GM19193 (cell line): ENCODE measurements around the gene PNKD.
A peak's percentile ranks its signal among the peaks of the same experiment; 100 is the strongest.

Source experiments
- POLR2A ChIP-seq: IDR thresholded peaks from 4 replicates; pipeline ENCODE4 v1.6.1; 2011; ENCODE audit not compliant: insufficient read depth, insufficient read length; ENCODE audit errors: extremely low read depth

The PNKD gene

DNA sequence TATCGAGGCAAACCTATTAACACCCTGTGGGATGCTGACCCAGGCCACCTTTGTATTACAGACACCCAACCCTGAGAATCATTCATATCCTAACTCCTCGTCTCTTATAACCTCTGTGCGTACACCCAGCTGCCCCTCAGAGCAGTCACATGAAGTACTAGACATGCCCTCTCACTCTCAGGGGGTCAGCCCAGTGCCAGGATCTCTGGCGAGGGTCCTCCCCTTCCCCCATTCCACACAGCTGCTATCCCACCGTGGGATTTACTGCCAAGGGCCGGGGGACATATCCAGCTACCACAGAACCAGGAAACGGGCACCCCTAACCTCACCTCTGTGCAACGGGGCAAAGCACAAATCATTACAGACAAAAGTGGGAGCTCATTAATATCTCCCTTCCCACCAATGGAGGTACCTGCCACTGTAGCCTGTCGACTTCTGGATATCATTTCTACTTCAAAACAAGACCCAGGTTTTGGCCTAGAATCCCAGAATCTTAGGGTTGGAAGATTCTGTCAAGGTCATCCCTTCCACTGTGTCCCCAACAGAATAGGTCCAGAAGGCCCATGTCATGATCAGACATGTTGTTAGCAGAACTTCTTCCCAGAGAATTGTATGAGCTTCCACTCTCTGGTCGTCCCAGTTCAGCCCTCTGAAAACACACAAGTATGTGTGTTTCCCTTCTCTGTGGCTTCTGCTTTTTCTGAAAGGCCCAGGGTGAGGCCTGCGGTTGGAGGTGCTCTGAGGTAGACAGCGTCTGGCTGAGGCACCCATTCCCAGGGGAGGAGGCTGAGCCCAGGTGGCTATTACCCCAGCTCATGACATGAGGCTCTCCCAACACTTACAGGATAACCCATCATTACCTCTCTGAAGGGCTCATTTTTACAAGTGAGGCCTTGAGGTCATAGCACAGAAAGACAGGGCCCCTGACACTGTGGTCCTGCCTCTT lies 20.3 kb downstream of the PNKD start:
- TF ChIP-seq POLR2A: no peak

DNA sequence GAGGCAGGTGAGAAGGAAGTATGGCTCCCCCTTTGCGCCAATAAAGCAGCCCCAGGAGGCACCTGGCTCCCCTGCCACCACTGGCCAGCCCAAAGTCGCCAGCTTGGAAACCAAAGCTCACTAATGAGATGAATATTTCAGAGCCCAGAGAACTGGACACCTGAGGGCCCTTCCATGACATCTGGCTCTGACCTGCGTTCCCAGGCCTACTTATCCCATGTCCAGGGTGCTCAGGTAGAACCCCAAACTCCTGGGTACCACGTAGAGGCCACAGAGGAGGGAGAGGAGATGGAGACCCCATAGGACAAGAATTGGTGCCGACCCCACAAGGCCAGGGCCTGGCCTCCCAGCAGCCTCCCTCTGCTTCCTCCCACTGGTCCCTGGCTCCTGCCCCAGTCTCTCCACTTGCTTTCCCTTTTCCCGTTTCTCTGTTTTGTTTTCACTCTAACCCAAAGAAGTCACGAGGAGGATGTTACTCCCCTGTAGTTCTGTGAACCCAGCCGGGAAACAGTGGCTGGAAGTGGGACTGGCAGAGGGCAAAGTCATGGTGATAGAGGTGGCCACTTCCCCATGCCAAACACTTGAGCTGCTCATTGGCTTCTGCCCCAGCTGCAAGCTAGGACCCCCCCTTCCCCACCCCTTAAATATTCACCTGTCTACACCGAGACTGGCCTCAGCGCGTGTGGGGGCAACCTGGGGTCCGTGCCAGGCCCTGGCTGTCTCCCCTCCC lies 21.2 kb downstream of the PNKD start:
- no peak for TF ChIP-seq POLR2A

DNA sequence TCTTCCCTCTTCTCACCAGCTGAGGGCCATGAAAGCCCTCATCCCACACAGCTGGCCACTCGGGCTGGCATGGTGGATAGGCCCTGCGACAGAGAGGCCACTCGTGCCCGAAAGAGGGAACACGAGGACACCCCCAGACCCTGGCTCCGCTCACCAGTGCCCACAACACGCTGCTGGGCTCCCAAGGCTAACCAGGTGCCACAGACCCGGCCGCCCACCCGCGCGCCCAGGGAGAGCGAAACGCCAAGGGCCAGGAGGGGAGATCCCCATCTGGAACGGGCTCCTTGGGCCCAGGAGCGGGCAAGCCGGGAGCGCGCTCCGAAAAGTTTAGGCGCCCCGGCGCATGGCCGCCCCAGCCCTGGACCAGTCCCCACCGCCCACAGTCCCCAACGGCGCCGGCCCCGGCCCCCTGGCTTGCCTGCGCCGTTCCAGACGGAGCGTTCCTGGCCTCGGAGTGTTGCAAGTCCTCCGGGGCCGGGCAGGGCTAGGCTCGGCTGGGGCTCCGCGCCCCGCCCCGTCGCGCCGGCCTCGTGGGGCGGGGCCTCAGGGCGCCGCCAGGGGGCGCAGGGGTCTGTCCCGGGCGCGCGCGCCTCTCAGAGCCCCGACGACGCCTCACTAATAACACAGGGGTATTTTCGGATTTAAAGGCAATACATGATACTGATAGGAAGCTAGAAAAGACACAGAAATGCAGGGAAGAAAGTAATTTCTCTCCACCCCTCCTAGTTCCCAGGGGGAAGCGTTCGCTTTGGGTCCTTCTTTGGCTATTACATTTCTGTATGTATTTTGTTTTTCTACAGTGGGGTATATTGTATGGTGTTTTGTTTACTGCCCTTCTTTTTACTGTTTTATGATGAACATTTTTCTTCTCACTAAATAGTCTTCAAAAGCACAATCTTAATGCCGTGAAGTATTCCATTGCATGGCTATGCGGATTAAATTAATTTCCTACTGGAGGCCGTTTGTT lies 22.0 kb downstream of the PNKD start, which contains the start of gene TMBIM1:
Gene TMBIM1 (minus strand): TSS at position 456 of the 967 bp plus-strand sequence. CDS start 10,362 bp downstream, outside the sequence.
- peak; percentile 46 for TF ChIP-seq POLR2A

DNA sequence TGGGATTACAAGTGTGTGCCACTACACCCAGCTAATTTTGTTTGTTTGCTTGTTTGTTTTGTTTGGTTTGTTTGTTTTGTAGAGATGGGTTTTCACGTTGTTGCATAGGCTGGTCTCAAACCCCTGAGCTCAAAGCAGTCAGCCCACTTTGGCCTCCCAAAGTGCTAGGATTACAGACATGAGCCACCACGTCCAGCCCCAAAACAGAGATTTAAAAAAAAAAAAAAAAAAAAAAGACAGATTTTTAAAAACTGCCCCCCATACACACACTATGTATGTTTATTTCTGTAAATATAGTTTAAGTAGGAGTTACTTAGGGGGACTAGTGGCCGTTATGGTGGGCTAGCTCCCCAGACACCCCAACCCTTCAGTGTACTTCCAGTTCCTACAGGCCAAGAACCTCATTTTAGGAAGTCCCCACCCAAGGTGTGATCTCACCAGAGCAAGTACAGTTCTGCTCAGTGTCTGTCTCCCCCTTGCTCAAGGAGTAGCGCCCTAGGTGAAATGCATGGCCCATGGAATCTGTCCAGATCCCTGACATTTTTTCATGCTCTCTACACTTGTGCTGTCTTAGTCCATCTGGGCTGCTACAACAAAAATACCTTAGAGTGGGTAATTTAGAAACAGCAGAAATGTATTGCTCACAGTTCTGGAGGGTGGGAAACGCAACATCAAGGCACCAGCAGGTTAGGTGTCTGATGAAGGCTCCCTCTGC lies 23.6 kb downstream of the PNKD start:
- TF ChIP-seq POLR2A: no peak

DNA sequence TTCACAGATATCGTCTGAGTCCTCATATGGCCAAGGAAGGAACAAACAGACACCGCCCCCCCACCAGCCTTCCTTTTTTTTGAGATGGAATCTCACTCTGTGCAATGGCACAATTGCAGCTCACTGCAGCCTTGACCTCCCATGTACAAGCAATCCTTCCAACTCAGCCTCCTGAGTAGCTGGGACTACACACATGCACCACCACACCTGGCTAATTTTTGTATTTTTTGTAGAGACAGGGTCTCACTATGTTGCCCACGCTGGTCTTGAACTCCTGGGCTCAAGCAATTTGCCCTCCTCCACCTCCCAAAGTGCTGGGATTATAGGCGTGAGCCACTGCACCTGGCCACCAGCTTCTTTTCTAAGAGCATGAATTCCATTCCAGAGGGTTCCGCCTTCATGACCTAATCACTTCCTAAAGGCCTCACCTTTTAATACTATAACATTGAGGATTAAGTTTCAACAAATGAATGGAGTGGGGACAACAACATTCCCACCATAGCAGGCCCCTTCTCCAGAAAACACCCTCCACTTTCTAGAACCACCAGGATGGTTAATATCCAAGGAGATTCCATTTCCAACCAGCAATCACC lies 24.2 kb downstream of the PNKD start:
- TF ChIP-seq POLR2A: no peak

DNA sequence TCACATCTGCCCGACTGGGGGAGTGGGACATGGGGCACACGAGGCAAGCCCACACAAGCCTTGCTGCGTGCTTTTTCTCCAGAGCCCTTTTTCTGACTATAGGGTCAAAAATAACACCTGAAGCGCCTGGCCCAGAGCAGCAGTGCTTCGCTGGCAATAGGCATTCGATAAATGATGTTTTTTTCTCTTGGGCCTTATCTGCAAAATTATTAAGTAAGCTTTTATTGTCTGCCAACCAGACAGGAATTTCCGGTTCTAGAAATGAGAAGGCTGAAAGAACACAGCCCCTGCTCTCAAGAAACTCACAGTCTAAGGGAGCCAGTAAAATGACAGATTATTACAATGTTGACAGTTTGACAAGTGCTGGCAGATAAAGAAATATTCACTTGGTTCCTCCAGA lies 24.7 kb downstream of the PNKD start:
- TF ChIP-seq POLR2A: no peak

DNA sequence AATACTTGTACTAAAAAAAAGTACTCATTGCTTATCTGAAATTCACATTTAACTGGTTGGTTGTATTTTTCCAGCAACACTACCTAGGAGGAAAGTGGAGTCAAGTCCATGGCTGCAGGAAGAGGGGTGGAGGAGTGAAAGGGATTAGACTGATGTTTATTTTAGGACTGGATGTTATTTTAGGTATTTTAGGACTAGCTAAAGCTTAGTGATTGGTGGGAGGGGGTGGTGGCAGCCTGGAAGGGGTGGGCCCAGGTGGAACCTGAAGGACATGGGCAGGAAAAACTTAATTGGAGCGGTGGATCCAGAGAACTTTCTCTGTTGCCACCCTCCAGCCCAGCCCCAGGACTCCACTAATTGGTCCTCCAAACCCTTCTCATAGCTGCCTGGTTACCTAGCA lies 25.9 kb downstream of the PNKD start:
- no peak for TF ChIP-seq POLR2A

DNA sequence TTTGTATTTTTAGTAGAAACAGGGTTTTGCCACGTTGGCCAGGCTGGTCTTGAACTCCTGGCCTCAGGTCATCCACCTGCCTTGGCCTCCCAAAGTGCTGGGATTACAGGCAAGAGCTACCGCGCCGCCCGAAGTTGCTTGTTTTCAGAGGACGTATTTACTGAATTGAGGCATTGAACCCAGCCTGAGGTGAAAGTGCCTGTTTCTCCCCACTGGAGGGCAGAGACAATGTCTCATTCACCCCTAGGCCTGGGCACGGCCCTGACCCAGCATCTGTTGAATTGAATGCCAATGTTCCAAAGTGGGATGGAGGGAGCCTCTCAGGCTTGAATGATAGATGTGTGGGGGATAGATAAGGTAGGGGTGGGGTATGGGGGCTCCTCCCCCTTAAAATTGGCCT lies 26.5 kb downstream of the PNKD start:
- TF ChIP-seq POLR2A: no peak

DNA sequence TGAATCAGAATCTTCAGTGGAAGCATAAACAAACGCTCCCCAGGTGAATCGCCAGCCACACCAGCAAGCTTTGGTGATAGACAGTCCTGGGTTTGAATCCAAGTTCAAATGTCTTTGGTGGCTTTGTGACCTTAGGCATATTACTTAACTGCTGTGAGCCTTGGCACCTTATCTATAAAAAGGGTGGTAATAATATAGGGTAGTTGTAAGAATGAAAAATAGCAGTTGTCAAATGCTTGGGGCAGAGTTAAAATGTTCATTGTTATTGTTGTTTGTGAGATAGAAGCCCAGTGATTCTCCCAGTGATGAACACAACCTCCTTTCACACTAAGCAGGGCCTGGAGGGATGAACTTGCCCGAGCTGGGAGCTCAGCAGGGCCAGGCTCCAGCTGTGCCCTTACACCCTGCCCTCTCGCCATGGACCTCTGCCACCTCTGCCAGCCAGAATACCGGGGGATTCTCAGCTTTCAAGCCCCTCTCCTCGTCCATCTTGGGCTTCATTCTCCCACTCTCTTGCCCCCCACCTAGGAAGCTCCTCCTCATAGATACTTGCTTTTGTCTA lies 28.1 kb downstream of the PNKD start:
- TF ChIP-seq POLR2A: no peak

DNA sequence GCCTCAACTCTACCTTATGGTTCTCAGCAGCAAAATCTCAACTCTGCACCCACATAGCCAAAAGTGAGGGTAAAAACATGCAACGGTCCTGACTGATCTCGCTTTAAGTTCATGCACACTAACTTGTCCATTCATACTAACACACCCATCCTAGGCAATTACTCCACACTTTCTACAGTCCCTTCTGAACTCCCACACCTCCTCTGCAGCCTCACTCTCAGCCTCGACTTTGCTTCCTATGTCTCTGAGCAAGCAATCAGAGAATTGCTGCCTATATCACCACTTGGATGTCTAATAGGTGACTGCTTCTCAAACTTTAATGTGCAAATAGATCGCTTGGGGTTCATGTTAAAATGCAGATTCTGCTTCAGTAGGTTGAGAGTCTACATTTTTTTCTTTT lies 29.8 kb downstream of the PNKD start:
- no peak for TF ChIP-seq POLR2A

DNA sequence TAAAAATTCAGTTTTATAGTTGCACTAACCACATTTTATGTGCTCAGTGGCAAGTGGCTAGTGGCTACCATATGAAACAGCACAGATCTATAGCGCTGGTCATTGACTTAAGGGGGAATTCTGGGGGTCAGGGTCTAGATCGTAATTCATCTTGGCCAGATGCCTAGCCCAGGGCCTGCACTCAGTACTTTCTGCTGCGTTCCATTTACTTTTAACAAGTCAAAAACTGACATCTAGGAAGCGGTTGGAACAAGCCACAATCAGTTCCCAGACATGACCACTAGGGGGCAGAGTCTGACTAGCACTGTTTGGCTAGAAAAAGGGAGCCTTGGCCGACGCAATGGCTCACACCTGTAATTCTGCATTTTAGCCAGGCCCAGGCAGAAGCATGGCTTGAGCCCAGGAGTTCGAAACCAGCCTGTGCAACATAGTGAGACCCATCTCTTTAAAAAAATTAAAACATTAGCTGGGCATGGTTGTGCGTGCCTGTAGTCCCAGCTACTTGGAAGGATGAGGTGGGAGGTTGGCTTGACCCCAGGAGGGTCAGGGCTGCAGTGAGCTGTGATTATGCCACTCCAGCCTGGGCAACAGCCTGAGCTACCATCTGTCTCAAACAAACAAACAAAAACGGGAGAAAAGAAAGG lies 31.0 kb downstream of the PNKD start:
- TF ChIP-seq POLR2A: no peak

DNA sequence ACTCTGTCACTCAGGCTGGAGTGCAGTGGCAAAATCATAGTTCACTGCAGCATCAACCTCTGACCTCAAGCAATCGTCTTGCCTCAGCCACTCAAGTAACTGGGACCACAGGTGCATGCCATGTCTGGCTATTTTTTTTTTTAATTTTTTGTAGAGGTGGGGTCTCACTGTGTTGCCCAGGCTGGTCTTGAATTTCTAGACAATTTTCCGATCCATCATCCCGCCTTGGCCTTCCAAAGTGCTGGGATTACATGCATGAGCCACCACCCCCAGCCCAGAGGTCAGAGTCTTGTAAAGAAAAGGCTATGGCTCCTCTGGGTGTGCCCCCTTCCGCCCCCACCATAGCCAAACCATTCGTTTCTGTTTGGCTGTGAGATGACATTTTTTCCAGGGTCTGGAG lies 35.1 kb downstream of the PNKD start:
- TF ChIP-seq POLR2A: no peak
